ENCODE measurements around the gene ACACA.

The ACACA gene

GRCh38 chr17:37405955-37406634 is 541 bp downstream of the ACACA start:
- Histone ChIP-seq H3K4me1 (ENCODE audit: control insufficient read depth, insufficient read depth, low read length) (peaks cover 5% of the 10 kb centered on the region), H3K9me3 (ENCODE audit: control insufficient read depth, insufficient read depth, low read depth, low read length) (no peaks in the 10 kb centered on the region), H3K27ac (ENCODE audit: extremely low read depth, low read depth, low read length) (peak overlapping the region; percentile 88), H3K4me3 (ENCODE audit: low read depth, low read length) (peak overlapping the region; percentile 88), H3K36me3 (ENCODE audit: control insufficient read depth in 2 of 2, insufficient read depth in 1 of 2, low read length in 2 of 2) (peaks cover 18 to 22% of the 10 kb centered on the region in 2 experiments; a peak in 2 of 3 replicates)
- ChIA-PET POLR2A (interaction anchor here (0.6 to 1.7 kb wide), 2 partner anchors 47 to 48 kb away, joined by 3 to 4 read pairs; no protein-coding TSS in a partner anchor), CTCF (interaction anchor here (3.8 kb wide), 1 partner anchor 32 kb away, joined by 19 read pairs; no protein-coding TSS in a partner anchor)
- TF ChIP-seq PRDM2 (tag by site-specific recombination; IDR thresholded peaks at IDR 0.05; ENCODE audit: borderline replicate concordance) = no peak
- no peak for TF ChIP-seq ZNF155 (tag by site-specific recombination; IDR thresholded peaks at IDR 0.05)
- no peak for TF ChIP-seq ZNF311 (tag by site-specific recombination; IDR thresholded peaks at IDR 0.05; ENCODE audit: borderline replicate concordance)
- TF ChIP-seq ZNF629 (tag by site-specific recombination; IDR thresholded peaks at IDR 0.05) = no peak
- no peak for TF ChIP-seq ZNF148 (tag by site-specific recombination; IDR thresholded peaks at IDR 0.05; ENCODE audit: borderline replicate concordance)
- TF ChIP-seq GLIS1 (tag by site-specific recombination; IDR thresholded peaks at IDR 0.05) = 0 out of 2 replicates have a peak, but pooled peaks have one; percentile 54
- no peak for TF ChIP-seq ZNF747 (tag by site-specific recombination; IDR thresholded peaks at IDR 0.05)
- no peak; the same call in 1 of the 2 replicates for TF ChIP-seq ZBTB8A (tag by site-specific recombination; IDR thresholded peaks at IDR 0.05)
- TF ChIP-seq KLF7 (tag by site-specific recombination; IDR thresholded peaks at IDR 0.05; ENCODE audit: borderline replicate concordance) = 0 out of 2 replicates have a peak, but pooled peaks have one; percentile 46
- TF ChIP-seq, protein P1, sequence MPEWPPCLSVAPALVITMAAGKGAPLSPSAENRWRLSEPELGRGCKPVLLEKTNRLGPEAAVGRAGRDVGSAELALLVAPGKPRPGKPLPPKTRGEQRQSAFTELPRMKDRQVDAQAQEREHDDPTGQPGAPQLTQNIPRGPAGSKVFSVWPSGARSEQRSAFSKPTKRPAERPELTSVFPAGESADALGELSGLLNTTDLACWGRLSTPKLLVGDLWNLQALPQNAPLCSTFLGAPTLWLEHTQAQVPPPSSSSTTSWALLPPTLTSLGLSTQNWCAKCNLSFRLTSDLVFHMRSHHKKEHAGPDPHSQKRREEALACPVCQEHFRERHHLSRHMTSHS (tag by site-specific recombination; IDR thresholded peaks at IDR 0.05) = no peak
- peak; percentile 76; the same call in 1 of the 2 replicates for TF ChIP-seq ZNF2 (tag by site-specific recombination; IDR thresholded peaks at IDR 0.05)
- no peak for TF ChIP-seq ZNF670 (tag by site-specific recombination; IDR thresholded peaks at IDR 0.05; ENCODE audit: low read depth)
- TF ChIP-seq ZFP3 (tag by site-specific recombination; IDR thresholded peaks at IDR 0.05; ENCODE audit: low read depth) = no peak
- peak; percentile 57 for TF ChIP-seq PRDM10 (tag by site-specific recombination; IDR thresholded peaks at IDR 0.05)
- no peak for TF ChIP-seq ZNF121 (tag by site-specific recombination; IDR thresholded peaks at IDR 0.05)
- TF ChIP-seq SP3 (tag by site-specific recombination; IDR thresholded peaks at IDR 0.05) = no peak; the same call in 1 of the 2 replicates
- TF ChIP-seq ZNF501 (tag by site-specific recombination; IDR thresholded peaks at IDR 0.05) = peak; percentile 67
- TF ChIP-seq HOXC10 (CRISPR knock-in tag; IDR thresholded peaks at IDR 0.05) = no peak
- peak; percentile 30; the same call in 1 of the 2 replicates for TF ChIP-seq WT1 (tag by site-specific recombination; IDR thresholded peaks at IDR 0.05)
- TF ChIP-seq ZNF510 (tag by site-specific recombination; IDR thresholded peaks at IDR 0.05; ENCODE audit: insufficient replicate concordance) = no peak
- TF ChIP-seq ZNF521 (tag by site-specific recombination; IDR thresholded peaks at IDR 0.05) = no peak
- no peak for TF ChIP-seq TRIM28 (IDR thresholded peaks at IDR 0.05; ENCODE audit: borderline replicate concordance, low read length)

All from HEK293 (cell line).